Putamen (tissue), 1 donor: ENCODE measurements around the gene STX1A.

Experiments used
- DNase-seq: peaks from one replicate; pipeline ENCODE4 v3.0.0-alpha.2; 2016; ENCODE audit warnings: low spot score

The STX1A gene

GRCh38 chr7:73718905-73719805 is at the start of gene STX1A:
Gene STX1A (minus strand): TSS chr7:73719669. CDS start chr7:73719631, 38 bp downstream.
- peak; percentile 63 for DNase-seq

GRCh38 chr7:73768641-73769480 is 49.4 kb upstream of the STX1A start:
- no peak for DNase-seq

DNA sequence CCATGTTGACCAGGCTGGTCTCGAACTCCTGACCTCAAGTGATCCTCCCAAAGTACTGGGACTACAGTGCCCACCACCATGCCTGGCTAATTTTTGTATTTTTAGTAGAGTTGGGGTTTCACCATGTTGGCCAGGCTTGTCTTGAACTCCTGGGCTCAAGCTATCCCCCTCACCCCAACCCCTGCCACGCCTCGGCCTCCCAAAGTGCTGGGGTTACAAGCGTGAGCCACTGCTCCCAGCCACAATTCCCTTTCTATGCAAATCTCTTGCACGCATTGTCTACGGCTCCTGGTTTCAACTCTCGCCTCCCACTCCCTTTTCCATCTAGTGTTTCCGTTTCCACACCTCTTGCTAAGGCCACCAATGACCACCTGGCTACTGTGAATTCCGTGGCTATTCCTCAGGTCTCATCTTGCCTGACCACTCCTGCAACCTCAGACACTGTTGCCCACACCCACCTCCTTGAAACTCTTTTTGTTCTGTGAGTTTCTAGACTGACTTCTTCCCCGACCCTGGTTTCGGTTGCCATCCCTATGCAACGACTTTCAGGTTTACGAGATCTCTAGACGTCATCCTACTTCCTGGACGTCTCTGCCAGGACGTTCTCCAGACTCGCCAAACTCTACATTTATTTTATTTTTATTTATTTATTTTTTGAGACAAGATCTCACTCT is 47.2 kb upstream of the STX1A start:
- no peak for DNase-seq

GRCh38 chr7:73762659-73762999 is 43.2 kb upstream of the STX1A start:
- no peak for DNase-seq

GRCh38 chr7:73761854-73762658 is 42.6 kb upstream of the STX1A start:
- no peak for DNase-seq

GRCh38 chr7:73758581-73759138 is 39.2 kb upstream of the STX1A start:
- DNase-seq: no peak

GRCh38 chr7:73749931-73750776 is 30.7 kb upstream of the STX1A start:
- no peak for DNase-seq

GRCh38 chr7:73746378-73746777 is 26.9 kb upstream of the STX1A start:
- no peak for DNase-seq

- no peak for DNase-seq
Observed at GRCh38 chr7:73742753-73743641, 23.5 kb upstream of the STX1A start.

- DNase-seq: no peak
Observed at GRCh38 chr7:73742338-73742752, 22.9 kb upstream of the STX1A start.

DNA sequence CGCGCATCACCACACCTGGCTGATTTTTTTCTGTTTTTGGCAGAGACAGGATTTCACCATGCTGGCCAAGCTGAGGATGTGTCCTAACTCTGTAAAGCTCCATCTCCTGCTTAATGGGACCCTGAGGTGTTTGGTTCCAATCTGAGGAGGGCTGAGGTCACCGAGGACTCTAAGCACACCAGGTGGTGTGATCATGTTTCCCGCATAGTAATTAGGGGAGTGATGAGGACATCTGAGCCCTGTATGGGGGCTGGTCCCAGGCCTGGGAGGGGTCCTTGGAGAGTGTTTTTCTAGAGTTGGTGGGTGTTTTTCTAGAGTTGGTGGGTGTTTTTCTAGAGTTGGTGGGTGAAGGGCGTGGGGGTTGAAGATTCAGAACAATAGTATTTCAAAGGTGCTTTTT is 22.1 kb upstream of the STX1A start:
- no peak for DNase-seq

DNA sequence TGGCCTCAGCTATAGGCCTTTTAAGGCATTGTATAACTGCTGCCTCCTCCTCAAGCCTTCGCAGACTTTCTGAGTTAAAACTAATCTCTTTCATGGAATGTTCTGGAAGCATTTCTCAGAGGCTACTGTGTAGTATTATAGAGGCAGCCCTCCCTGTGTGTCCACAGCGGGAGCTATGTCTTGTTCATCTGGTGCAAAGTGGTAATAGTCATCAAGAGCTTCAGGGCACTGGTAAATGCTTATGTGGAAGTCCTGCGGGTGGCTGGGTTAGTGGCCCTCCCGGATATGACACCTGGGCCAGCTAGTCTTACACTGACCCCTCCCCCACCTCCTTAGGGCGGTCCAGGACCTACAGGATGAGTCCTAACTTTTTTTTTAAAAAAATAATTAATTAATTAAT is 21.3 kb upstream of the STX1A start:
- DNase-seq: no peak

GRCh38 chr7:73740212-73740611 is 20.7 kb upstream of the STX1A start:
- no peak for DNase-seq

- DNase-seq: no peak
Observed at GRCh38 chr7:73739387-73739767, 19.9 kb upstream of the STX1A start.

- DNase-seq: peak; percentile 96
Observed at GRCh38 chr7:73738612-73739386, 19.3 kb upstream of the STX1A start, which contains the start of gene ABHD11. Gene ABHD11 (minus strand): TSS chr7:73738802. CDS start chr7:73738770, 32 bp downstream.

DNA sequence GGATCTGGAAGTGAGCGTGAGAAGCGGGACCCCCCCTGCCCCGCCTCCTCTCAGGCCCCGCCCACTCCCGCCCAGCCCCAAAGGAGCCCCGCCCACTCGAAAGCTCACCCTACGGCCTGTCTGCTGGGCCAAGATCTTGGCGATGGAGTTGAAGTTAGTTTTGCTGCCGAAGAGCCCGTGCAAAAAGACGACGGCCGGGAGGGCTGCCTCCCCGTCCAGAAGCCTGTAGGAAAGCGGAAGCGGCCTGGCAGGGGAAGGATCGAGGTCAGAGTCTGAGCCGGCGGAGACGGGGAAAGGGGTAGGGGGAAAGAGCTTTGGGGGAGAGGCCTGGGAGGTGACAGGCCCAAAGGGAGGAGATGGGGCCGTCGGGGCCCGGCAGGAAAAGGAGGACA is 18.7 kb upstream of the STX1A start:
- peak; percentile 43 for DNase-seq

DNA sequence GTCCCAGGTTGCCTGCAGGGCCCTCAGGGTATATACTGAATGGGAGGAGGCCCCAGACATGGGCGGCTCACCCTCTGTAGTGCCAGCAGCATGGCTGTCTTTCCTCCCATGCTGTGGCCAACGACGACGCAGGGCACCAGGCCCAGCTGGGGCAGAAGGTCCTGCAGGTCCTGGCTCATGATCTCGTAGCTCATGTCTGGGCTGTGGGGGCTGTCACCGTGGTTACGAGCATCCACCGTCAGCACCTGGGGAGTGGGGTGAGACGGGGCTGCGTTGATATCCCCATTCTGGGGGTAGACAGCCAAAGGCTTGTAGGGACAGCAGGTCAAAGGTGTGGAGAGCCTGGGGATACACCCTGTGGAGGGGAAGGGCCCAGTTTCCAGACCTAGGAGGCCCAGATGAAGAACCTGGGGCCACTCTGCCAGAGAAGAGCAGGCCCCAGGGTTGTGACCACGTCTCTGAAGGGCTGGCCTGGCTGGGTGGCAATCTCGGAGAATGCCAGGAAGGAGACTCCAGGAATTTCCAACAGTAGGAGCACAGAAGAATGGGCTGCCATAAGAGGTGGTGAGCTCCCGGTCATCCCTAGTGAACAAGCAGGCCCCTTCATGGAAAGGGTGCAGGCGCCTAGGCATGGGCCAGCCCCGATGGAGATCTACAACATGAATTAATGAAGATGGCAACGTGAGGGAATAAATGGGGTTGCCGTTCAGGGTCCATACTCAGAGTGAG is 18.2 kb upstream of the STX1A start:
- DNase-seq: no peak

GRCh38 chr7:73736885-73737284 is 17.4 kb upstream of the STX1A start:
- DNase-seq: no peak
